K562 (cell line): ENCODE measurements around the gene SLC5A11. TPM values are rescaled to one million over a fixed set of nuclear protein-coding genes. Genes with fewer than 3 reads are reported as not detected.

Experiments used
- ATAC-seq: fragments of 200-7000 bp; cut with Tn5 transposase; 3 replicates; pipeline ENCODE4 v1.9.1; 2020; ENCODE audit warnings: moderate library complexity
- BruUV-seq: library from RNA; stranded (reverse); fragments of 400-500 nt; replicated peaks from 2 replicates; lab custom pipeline; 2021; lab: Mats Ljungman, UMichigan
- CTCF ChIA-PET: fragments of 300-600 bp; formaldehyde crosslinking; extraction: SDS; loops from one replicate; lab custom pipeline; 2021; ENCODE audit warnings: low intra/inter-chr PET ratio; lab: Yijun Ruan, JAX
- POLR2A ChIA-PET: fragments of 300-600, 350-650 bp; sonication (Branson Sonifier 250); formaldehyde crosslinking; extraction: SDS; loops from one replicate; lab custom pipeline; 2021; ENCODE audit warnings: antibody characterized with exemption, inconsistent platforms; lab: Yijun Ruan, JAX
- DNase-seq, 4 experiments: peaks; one replicate each; pipeline versions ENCODE4 v3.0.0 to v3.0.0-alpha.2; 2011 to 2018; ENCODE audit warnings: low spot score in 3 of 4, mixed read lengths in 3 of 4; ENCODE audit errors: extremely low read depth in 1 of 4
- FAIRE-seq: peaks from 2 replicates; lab custom pipeline; 2011; peaks lifted over from hg19 to GRCh38; lab: Jason Lieb, UNC
- H2AFZ ChIP-seq: 2 replicates; pipeline ENCODE4 v1.6.0; 2011; ENCODE audit warnings: low read depth, low read length, control low read depth, inconsistent platforms
- H3K27ac ChIP-seq: fragments of 200-600 bp; 3 replicates; pipeline ENCODE4 v1.8.0; 2011; ENCODE audit warnings: low read depth, mild to moderate bottlenecking, control low read depth, inconsistent platforms, low read length, moderate library complexity, mixed read lengths; ENCODE audit errors: extremely low read depth
- H3K27me3 ChIP-seq, 2 experiments: fragments of 300-600 bp in 1 of 2; 2 replicates in 1 of 2; 3 replicates in 1 of 2; pipeline versions ENCODE4 v1.6.0 to v1.8.0; 2011; ENCODE audit warnings: inconsistent platforms in 2 of 2, low read length in 2 of 2, mild to moderate bottlenecking in 1 of 2, mixed read lengths in 1 of 2, moderate library complexity in 1 of 2; ENCODE audit not compliant: control insufficient read depth in 2 of 2, insufficient read depth in 2 of 2
- H3K36me3 ChIP-seq: fragments of 300-600 bp; 3 replicates; pipeline ENCODE4 v1.8.0; 2011; ENCODE audit warnings: mild to moderate bottlenecking, low read length, inconsistent platforms; ENCODE audit not compliant: control insufficient read depth, insufficient read depth
- H3K4me1 ChIP-seq, 2 experiments: fragments of 200-600 bp in 1 of 2; replicated peaks in 1 of 2; 2 replicates in 1 of 2; 3 replicates in 1 of 2; pipeline versions ENCODE4 v1.5.1 to v1.8.0; 2011; ENCODE audit warnings: inconsistent platforms in 2 of 2, low read length in 2 of 2, mild to moderate bottlenecking in 1 of 2, mixed read lengths in 1 of 2, moderate library complexity in 1 of 2; ENCODE audit not compliant: control insufficient read depth in 2 of 2, insufficient read depth in 2 of 2
- H3K4me2 ChIP-seq: 2 replicates; pipeline ENCODE4 v1.6.1; 2011; ENCODE audit warnings: low read length, control low read depth, inconsistent platforms, mixed read lengths; ENCODE audit not compliant: insufficient read depth
- H3K4me3 ChIP-seq: fragments of 200-600 bp; sonication (generic), shearing (Covaris generic); 2 replicates; pipeline ENCODE4 v1.5.1; 2016; ENCODE audit warnings: control low read depth, inconsistent platforms
- H3K79me2 ChIP-seq: fragments of 200-600 bp; 3 replicates; pipeline ENCODE4 v1.8.0; 2011; ENCODE audit warnings: low read length, inconsistent platforms; ENCODE audit not compliant: control insufficient read depth, insufficient read depth
- H3K9ac ChIP-seq, 2 experiments: 2 replicates each; pipeline versions ENCODE4 v1.6.0 to v1.6.1; 2011; ENCODE audit warnings: low read depth in 2 of 2, low read length in 2 of 2, control low read depth in 1 of 2, inconsistent platforms in 1 of 2, mild to moderate bottlenecking in 1 of 2, mixed read lengths in 1 of 2; ENCODE audit not compliant: insufficient read depth in 1 of 2
- H3K9me1 ChIP-seq: one replicate; pipeline ENCODE4 v1.6.0; 2011; ENCODE audit warnings: inconsistent platforms, mild to moderate bottlenecking, low read length, moderate library complexity; ENCODE audit not compliant: control insufficient read depth, insufficient read depth
- H3K9me3 ChIP-seq: replicated peaks from 2 replicates; pipeline ENCODE4 v1.5.1; 2011; ENCODE audit warnings: low read depth, low read length, inconsistent platforms; ENCODE audit not compliant: control insufficient read depth, insufficient read depth
- H4K20me1 ChIP-seq: replicated peaks from 2 replicates; pipeline ENCODE4 v1.6.1; 2011; ENCODE audit warnings: low read length, inconsistent platforms, mixed read lengths; ENCODE audit not compliant: control insufficient read depth, insufficient read depth
- CBX5 ChIP-seq: IDR thresholded peaks from 2 replicates; pipeline ENCODE4 v1.6.1; 2014; ENCODE audit warnings: low read depth, borderline replicate concordance
- ELF2 ChIP-seq: fragments of 250-450 bp; sonication (Bioruptor Pico); IDR thresholded peaks from 2 replicates; pipeline ENCODE4 v1.5.0; 2021; ENCODE audit warnings: mild to moderate bottlenecking
- JUNB ChIP-seq: fragments of 450-650 bp; formaldehyde crosslinking; conservative IDR thresholded peaks from 2 replicates; pipeline ENCODE4 v1.4.0; 2020; ENCODE audit warnings: mild to moderate bottlenecking
- KDM4B ChIP-seq, 2 experiments: fragments of 450-650 bp in 1 of 2; sonication (generic) in 1 of 2; IDR thresholded peaks; 2 replicates each; pipeline ENCODE4 v1.6.1; 2016 to 2017; ENCODE audit warnings: borderline replicate concordance in 2 of 2, antibody characterized with exemption in 1 of 2, low read depth in 1 of 2, mild to moderate bottlenecking in 1 of 2
- MEIS2 ChIP-seq: fragments of 450-650 bp; IDR thresholded peaks from 2 replicates; pipeline ENCODE4 v1.6.1; 2014; ENCODE audit warnings: mild to moderate bottlenecking; ENCODE audit not compliant: partially characterized antibody
- SPI1 ChIP-seq: IDR thresholded peaks from 2 replicates; pipeline ENCODE4 v1.6.1; 2011; ENCODE audit warnings: low read depth, low read length, control low read depth, borderline replicate concordance
- SREBF1 ChIP-seq: fragments of 150-350 bp; IDR thresholded peaks from 2 replicates; pipeline ENCODE4 v1.6.1; 2014; ENCODE audit warnings: antibody characterized with exemption, low read depth, low read length, borderline replicate concordance
- STAG1 ChIP-seq: sonication (generic); formaldehyde crosslinking; IDR thresholded peaks from 2 replicates; pipeline ENCODE4 v1.5.0; 2020; ENCODE audit warnings: missing genetic modification reagents, borderline replicate concordance
- STAT5B ChIP-seq: fragments of 250-450 bp; sonication (Bioruptor Pico); IDR thresholded peaks from 2 replicates; pipeline ENCODE4 v1.8.0; 2021; ENCODE audit warnings: mild to moderate bottlenecking, inconsistent platforms
- TAF7 ChIP-seq: fragments of 450-650 bp; IDR thresholded peaks from 2 replicates; pipeline ENCODE4 v1.6.1; 2016; ENCODE audit warnings: missing genetic modification characterization, missing compliant biosample characterization
- WHSC1 ChIP-seq: IDR thresholded peaks from one replicate; pipeline ENCODE4 v1.6.1; 2012; ENCODE audit warnings: low read length, control low read depth, inconsistent platforms
- ZNF444 ChIP-seq: fragments of 250-450 bp; sonication (Bioruptor Pico); IDR thresholded peaks from 2 replicates; pipeline ENCODE4 v1.4.0; 2020; ENCODE audit warnings: mild to moderate bottlenecking, moderate library complexity
- ZNF507 ChIP-seq: conservative IDR thresholded peaks from 2 replicates; pipeline ENCODE4 v1.6.1; 2017; ENCODE audit warnings: missing genetic modification characterization, missing compliant biosample characterization
- WGBS: fragments of 100-300 bp; shearing (Covaris generic); methylation state at CpG from one replicate; pipeline ENCODE4 v1.1.6; 2016; ENCODE audit warnings: low coverage, mixed read lengths; ENCODE audit not compliant: insufficient coverage; ENCODE audit errors: missing lambda C conversion rate; 5-methylcytosine and 5-hydroxymethylcytosine counted together
- in situ Hi-C: fragments of 300-500 bp; cut with MboI; formaldehyde crosslinking; loops from 4 replicates; pipeline ENCODE4 v1.15.0; 2018; ENCODE audit warnings: inconsistent platforms, mixed read lengths
- intact Hi-C: fragments of 100-400 bp; cut with micrococcal nuclease; formaldehyde crosslinking; loops from 2 replicates; pipeline ENCODE4 v1.14.2; 2022
- polyA plus RNA-seq, 8 experiments: library from polyadenylated mRNA; depleted of rRNA in 4 of 8; stranded (reverse) in 5 of 8; unstranded in 3 of 8; fragments of >200 nt; fragmentation: Nextera tagmentation in 2 of 8; fragmentation: Illumina TruSeq in 1 of 8; extraction: Ambion mirVana in 2 of 8; extraction: Trizol in 1 of 8; gene quantifications; 2 replicates each; pipeline versions ENCODE4 v1.2.1 to v1.2.3, GENCODE V29; 2011 to 2014; ENCODE audit warnings: inconsistent platforms in 1 of 8, missing spikeins in 1 of 8
- total RNA-seq, 7 experiments: library from RNA; depleted of rRNA in 6 of 7; stranded (reverse); fragments of >200 nt in 6 of 7; fragmentation: Illumina TruSeq in 2 of 7; extraction: Trizol in 2 of 7; gene quantifications; 2 replicates each; pipeline versions ENCODE4 v1.2.1 to v1.2.3, GENCODE V29; 2011 to 2021; ENCODE audit warnings: low replicate concordance in 1 of 7
- TF ChIP-seq, protein P1 (sequence below), 2 experiments: fragments of 200-800 bp in 1 of 2; sonication (Bioruptor generic) in 1 of 2; sonication (generic) in 1 of 2; formaldehyde crosslinking in 1 of 2; IDR thresholded peaks in 1 of 2; conservative IDR thresholded peaks in 1 of 2; 2 replicates each; pipeline versions ENCODE4 v1.5.0 to v1.6.1; 2016 to 2020; ENCODE audit warnings: missing compliant biosample characterization in 1 of 2, missing genetic modification characterization in 1 of 2, missing genetic modification reagents in 1 of 2
- TF ChIP-seq, protein P2 (sequence below): sonication (generic); IDR thresholded peaks from 2 replicates; pipeline ENCODE4 v1.6.1; 2016
- TF ChIP-seq, protein P3 (sequence below): fragments of 450-650 bp; IDR thresholded peaks from one replicate; pipeline ENCODE4 v1.6.1; 2018; ENCODE audit warnings: mild to moderate bottlenecking, moderate library complexity; ENCODE audit not compliant: partially characterized antibody
- TF ChIP-seq, protein P4 (sequence below): sonication (generic); formaldehyde crosslinking; IDR thresholded peaks from 2 replicates; pipeline ENCODE4 v1.8.1; 2022; ENCODE audit warnings: missing genetic modification reagents

The SLC5A11 gene
- total and polyA plus RNA-seq, 9 of the 15 experiments (the other 6 are each of a cell fraction or from before 2014, with no cell fraction given): 0.04 to 0.25 (median 0.11) TPM; not detected in 3

DNA sequence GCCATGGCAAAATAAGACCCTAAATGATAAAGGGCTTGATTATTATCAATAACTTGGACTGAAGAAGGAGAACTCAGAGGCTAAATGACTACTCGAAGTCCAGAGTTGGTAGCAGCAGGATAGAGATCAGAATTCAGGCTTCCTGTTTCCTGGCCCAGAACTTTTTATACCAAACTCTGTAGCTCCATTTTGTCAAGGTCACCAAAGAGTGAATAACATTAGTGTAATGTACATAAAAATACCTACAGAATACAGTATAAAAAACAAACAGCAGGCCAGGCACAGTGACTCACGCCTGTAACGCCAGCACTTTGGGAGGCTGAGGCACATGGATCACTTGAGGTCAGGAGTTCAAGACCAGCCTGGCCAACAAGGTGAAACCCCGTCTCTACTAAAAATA lies 90.4 kb downstream of the SLC5A11 start:
- Histone ChIP-seq H2AFZ (no peak overlapping the region), H3K27me3 (no peaks in the 10 kb centered on the region), H3K9me1 (no peaks in the 10 kb centered on the region), H3K4me1 (no peaks in the 10 kb centered on the region), H3K9ac (no peak overlapping the region), H3K4me2 (no peak overlapping the region), H4K20me1 (no peaks in the 10 kb centered on the region), H3K79me2 (no peaks in the 10 kb centered on the region), H3K4me3 (no peak overlapping the region), H3K9me3 (no peaks in the 10 kb centered on the region), H3K36me3 (peaks cover 42% of the 10 kb centered on the region; the same call in 1 of the 3 replicates), H3K27ac (no peak overlapping the region)
- ChIA-PET POLR2A (interaction anchor here (0.6 to 1.9 kb wide), 2 partner anchors 21 to 28 kb away, joined by 3 to 4 read pairs; no protein-coding TSS in a partner anchor), CTCF (no interaction called here)
- in situ Hi-C loops (no loop called here), intact Hi-C loops (no loop called here)
- FAIRE-seq (no peak), ATAC-seq (no peak), DNase-seq (no peak)
- TF ChIP-seq SREBF1 (no peak), ZNF507 (tag) (no peak), WHSC1 (no peak), STAG1 (CRISPR knock-in tag) (no peak), SPI1 (no peak), ZNF444 (CRISPR knock-in tag) (no peak), CBX5 (no peak), KDM4B (IDR thresholded peaks at IDR 0.05; ENCODE audit: borderline replicate concordance in 2 of 2, low read depth in 1 of 2) (no peak), TAF7 (tag) (no peak), JUNB (no peak), STAT5B (CRISPR knock-in tag) (no peak), MEIS2 (no peak), ELF2 (CRISPR knock-in tag) (no peak)
- TF ChIP-seq, protein P1, sequence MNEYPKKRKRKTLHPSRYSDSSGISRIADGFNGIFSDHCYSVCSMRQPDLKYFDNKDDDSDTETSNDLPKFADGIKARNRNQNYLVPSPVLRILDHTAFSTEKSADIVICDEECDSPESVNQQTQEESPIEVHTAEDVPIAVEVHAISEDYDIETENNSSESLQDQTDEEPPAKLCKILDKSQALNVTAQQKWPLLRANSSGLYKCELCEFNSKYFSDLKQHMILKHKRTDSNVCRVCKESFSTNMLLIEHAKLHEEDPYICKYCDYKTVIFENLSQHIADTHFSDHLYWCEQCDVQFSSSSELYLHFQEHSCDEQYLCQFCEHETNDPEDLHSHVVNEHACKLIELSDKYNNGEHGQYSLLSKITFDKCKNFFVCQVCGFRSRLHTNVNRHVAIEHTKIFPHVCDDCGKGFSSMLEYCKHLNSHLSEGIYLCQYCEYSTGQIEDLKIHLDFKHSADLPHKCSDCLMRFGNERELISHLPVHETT (CRISPR knock-in tag; conservative IDR thresholded peaks at IDR 0.05 in 1 of 2, IDR thresholded peaks at IDR 0.05 in 1 of 2): no peak
- TF ChIP-seq, protein P2, sequence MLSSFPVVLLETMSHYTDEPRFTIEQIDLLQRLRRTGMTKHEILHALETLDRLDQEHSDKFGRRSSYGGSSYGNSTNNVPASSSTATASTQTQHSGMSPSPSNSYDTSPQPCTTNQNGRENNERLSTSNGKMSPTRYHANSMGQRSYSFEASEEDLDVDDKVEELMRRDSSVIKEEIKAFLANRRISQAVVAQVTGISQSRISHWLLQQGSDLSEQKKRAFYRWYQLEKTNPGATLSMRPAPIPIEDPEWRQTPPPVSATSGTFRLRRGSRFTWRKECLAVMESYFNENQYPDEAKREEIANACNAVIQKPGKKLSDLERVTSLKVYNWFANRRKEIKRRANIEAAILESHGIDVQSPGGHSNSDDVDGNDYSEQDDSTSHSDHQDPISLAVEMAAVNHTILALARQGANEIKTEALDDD: no peak
- TF ChIP-seq, protein P3, sequence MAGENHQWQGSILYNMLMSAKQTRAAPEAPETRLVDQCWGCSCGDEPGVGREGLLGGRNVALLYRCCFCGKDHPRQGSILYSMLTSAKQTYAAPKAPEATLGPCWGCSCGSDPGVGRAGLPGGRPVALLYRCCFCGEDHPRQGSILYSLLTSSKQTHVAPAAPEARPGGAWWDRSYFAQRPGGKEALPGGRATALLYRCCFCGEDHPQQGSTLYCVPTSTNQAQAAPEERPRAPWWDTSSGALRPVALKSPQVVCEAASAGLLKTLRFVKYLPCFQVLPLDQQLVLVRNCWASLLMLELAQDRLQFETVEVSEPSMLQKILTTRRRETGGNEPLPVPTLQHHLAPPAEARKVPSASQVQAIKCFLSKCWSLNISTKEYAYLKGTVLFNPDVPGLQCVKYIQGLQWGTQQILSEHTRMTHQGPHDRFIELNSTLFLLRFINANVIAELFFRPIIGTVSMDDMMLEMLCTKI: no peak
- TF ChIP-seq, protein P4, sequence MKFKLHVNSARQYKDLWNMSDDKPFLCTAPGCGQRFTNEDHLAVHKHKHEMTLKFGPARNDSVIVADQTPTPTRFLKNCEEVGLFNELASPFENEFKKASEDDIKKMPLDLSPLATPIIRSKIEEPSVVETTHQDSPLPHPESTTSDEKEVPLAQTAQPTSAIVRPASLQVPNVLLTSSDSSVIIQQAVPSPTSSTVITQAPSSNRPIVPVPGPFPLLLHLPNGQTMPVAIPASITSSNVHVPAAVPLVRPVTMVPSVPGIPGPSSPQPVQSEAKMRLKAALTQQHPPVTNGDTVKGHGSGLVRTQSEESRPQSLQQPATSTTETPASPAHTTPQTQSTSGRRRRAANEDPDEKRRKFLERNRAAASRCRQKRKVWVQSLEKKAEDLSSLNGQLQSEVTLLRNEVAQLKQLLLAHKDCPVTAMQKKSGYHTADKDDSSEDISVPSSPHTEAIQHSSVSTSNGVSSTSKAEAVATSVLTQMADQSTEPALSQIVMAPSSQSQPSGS (CRISPR knock-in tag): no peak
- WGBS: 68% methylated on average over 4 of the region's 4 CpGs
- BruUV-seq: no TSS peak
